HPDE6-E6E7 (cell line): ENCODE measurements around the gene CCBE1.

Experiments used
- DNase-seq: peaks from one replicate; pipeline ENCODE4 v3.0.0; 2011; ENCODE audit warnings: missing footprints; ENCODE audit errors: extremely low spot score

Gene CCBE1

DNA sequence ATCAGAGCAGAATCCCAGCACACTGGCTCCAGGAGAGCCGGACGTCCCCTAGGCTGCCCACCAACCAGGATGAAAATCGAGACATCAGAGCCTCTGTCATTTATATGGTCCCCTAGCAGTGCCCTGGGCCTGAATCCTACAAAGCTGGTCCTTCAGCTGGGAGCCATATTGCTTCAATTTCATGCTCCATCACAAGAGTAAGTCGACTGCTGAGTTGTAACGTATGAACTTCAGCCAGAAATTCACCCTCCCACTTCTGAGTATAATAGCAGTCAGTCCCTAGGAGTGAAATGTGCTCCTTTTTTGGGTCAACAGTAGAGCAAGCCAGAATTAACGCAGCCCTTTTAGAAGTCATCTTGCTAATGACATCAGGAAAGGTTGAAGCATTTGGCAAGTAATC lies 126.4 kb downstream of the CCBE1 start:
- DNase-seq = no peak

DNA sequence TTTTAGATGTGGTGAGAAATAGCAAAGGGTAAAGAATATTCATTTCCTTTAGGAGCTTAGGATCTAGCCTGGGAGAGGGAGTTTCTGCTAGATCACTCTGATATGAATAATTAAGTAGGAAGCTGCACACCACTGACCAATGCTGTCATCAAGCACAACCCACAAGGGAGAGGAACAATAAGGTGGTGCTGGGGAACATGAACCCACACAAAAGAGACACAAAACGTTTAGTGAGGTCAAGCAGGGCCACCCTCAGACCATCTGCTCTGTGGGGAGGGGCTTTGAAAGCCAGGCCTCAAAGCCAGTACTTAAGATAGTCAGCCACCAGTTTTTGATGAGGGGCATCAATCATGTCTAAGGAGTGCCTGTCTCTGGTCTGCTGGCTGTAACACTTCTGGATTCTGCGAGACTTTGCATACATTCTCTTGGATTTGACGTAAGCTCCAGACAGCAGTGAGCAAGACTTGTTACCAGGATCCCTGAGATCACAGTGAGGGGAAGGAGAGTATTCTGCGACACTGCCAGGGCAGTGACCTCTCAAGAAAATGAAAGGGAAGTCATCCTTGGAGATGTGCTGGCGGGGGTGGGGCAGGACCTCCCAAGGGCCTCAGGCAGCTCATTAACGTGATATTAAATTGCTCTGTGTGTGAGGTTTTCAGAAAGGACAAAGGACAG lies 127.0 kb downstream of the CCBE1 start:
- no peak for DNase-seq

DNA sequence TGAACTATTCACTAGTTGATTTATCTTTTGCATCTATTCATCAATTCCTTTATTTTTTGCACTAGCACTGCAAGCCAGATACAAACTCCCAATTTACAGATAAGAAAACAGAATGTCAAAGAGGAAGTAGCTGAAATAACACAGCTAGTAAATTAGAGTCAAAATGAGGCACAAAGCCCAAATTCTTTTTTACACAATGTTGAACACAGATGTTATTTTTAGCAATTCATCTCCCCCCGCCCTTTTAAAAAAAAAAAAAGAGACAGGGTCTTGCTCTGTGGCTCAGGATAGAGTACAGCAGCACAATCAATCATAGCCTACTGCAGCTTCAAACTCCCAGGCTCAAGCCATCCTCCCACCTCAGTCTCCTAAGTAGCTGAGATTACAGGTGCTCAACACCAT lies 127.8 kb downstream of the CCBE1 start:
- no peak for DNase-seq

DNA sequence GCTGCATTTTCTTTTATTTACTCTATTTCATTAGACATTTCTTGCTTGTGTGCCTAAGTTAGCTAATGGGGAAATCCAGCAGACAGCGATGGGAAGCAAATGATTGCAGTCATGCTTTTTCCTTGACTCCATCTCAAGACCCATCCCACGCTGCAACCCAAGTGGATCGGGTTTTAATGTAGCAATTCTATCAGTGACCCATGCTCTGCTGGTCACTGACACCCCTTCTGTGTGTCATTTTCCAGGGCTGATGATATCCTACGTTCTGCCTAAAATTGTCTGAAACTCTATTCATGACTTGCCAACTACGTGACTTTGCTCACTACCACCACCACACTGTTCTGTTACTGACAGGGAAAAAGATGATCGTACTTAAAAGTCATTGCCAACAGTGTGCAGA lies 129.8 kb downstream of the CCBE1 start:
- no peak for DNase-seq

DNA sequence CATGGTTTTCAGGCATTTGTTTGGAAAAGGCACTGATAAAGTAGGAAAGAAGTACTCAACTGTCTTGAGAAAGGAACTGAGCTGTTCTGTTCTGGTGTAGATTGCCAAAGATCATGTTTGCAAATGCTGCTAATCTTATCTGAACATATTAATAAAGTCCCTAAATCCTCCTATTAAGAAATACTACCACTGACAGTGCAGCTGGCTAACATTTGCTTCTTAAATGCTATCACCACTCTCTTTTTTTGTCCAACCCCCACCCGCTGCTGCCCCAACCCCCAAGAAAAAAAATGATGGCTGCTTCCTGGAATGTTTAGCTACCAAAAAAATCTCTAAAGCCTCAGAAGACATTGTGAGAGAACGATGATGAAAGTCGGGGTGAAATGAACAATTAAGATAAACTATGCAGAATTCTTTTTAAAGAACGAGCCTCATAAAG lies 130.7 kb downstream of the CCBE1 start:
- no peak for DNase-seq

DNA sequence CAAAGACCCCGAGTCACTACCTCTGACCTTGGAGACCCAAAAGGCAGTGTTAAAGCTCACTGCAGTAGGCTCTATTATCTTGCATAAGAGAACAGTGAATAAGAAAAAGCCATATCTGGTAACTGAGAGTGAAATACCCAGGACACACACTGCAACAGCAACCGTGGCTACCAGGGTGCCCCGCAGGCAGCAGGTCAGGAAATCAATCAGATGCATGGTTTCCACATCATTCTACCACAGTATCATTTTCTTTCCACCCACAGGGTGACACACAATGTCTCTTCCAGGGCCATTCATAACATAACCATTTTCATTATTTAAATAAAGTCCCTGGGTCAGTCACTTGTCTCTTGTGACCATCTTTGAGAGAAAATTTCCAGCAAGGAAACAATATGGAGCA lies 131.3 kb downstream of the CCBE1 start:
- DNase-seq = no peak

DNA sequence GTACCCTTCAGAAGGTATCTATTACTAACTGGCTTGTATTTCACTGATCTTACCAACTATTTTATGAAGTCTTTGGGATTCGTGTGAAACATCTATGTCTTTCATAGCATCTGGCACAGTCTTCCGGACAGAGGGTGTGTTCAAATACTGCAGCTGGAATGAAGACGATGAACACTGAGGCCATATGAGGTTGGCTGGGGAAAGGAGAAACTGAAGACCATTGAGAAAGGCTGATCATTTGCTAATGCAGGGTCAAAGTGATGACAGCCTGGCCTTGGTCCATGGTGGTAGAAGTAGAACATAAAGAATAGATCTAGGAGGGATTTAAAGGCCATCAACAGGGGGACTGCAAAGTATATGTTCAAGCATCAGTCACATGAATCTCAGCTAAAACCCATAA lies 132.7 kb downstream of the CCBE1 start:
- DNase-seq = no peak

DNA sequence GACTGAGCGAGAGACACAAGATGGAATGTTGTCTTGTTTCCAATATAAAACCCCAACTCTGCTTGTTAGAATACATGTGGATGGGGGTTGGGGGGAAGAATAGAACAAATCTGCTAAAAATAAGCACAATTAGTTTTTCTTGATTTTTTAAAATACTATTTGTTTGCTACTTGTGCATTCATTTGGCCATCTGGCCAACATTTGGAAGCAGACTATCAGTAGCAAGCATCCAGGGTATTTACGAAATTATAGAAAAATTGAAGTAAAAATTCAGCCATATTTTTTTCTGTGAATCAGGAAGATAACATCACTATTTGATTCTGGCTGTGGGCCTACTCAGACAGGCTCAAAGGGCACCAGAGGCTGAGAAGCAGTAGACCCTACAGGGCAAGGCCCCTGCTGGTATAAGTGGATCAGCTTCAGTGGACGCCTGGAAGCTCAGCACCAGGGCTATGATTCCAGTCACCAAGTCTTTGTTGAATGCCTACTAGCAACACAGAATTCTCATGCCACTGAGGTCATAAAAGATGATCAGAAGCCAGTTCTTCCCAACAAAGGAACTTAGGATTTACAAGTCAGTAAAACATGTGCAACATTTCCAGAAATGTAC lies 133.9 kb downstream of the CCBE1 start:
- no peak for DNase-seq

DNA sequence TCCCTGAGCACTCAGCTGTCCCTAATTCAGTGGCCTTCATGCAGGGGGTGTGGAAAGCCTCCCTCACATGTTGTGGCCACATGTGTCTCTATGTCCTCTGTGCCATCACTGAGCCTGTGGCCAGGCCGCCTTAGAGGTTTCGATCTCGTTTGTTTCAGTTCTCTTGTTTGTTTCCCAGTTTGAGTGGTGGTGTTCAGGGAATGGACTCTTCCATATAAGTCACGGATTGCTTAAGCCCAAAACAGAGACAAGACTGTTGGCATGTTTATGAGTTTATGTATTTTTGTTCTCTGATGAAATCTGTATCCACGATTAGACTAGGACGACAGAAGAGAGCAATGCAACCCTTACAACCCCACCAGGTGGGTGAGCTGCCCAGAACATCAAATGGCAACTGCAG lies 134.5 kb downstream of the CCBE1 start:
- DNase-seq = no peak

DNA sequence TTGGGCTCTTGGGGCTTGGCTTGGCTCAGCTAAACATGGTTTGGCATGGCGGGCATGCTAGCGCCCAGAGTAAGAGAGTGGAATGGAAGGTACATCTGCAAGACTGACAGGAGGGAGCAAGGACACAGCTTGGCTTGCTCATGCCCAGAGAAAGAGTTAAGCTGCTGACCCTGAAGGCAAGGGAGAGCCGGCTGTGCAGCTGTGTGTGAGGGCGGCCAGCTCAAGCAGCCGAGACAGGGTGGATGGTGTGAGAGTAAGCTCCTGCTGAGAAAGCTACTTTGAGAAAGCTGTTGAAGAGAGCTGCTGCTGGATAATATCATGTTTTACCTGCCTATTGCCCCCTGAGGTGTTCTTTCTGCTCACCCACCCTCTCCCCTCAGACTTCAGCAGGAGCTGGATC lies 135.6 kb downstream of the CCBE1 start:
- DNase-seq = no peak

DNA sequence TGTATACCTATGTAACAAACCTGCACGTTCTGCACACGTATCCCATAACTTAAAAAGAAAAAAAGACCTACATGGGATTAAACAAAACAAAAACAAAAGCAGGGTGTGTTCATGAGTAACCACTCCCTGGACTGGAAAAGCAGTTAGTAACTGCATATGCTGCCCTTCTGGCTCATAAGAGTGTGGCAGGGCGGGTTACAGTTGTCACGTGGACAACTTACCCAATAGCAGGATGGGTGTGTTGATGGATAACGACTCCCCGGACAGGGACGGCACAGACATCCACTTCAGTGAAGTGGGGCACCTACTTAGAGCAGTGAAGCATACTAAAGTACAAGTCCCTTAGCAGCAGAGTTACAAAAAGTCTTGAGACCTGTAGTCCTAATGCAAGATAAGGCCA lies 136.7 kb downstream of the CCBE1 start:
- no peak for DNase-seq

DNA sequence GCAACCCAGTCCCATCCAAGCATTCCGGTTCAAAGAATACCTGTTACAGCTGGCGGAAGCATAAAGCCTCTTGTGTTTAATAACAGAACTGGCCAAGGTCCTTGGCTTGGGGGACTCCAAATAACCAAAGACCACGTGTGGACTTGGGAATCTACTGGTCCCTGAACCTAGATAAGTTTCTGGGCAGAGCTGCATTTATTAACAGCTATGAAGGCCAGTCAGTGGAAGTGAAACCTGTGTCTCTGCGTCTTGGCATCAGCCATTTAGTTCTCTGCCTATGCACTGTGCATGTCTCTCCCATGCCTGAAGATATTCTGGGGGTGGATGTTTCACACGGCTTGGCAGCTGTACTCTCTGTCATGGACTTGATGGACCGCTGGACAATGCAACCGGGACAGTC lies 137.7 kb downstream of the CCBE1 start:
- DNase-seq = no peak

DNA sequence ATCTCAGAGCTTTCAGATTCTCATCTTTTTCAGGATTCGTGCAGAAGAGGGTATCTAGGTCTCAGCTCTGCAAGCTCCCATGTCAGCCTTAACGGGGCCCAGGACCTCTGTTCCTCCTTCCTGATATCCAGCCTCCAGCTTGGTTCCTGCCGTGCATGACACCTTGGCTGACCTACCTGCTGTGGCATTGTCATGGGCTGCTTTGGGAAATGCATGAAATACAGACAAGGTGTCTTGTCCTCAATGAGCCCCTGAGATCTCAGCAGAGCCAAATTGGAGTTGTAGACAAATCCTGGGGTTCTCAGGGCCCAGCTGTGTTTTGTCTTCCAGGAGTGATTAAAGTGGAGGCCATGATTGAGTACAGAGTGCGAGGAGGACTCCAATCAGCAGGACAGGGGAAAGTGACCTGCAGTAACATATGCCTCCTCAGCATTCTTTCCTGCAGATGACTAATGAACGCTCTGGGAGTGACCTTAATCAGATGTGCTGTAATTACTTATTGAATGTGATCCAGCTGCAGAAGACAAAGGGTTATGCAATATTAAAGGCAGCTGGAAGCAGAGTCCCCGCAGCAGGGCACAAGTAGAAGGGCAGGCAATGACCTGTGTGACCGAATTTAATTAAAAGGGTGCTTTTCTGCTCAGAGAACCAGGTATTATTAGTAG lies 141.1 kb downstream of the CCBE1 start:
- DNase-seq = peak; percentile 38

DNA sequence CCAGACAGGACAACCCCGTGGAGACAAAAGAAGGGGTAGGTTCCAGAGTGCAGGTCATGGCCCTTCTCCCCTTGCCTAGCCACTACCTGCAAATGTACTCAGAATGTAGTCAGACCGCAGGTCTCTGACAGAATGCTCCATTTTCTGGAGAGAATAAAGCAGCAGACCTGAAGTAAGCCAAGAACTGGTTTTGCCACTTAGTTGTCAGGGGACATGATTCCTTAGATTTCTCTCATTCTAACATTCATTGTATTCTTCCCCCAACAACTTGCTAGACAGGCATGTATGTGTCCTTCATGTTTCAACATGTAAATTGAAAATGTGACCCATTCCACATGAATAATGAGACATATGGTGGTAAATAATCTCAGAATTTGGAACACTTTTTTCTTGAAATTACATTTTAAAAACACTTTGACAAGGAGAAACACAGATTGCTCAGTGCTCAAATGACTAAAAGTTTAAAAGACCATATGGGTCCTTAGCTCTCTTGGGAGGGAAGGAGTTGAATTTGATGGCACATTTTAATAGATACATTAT lies 142.4 kb downstream of the CCBE1 start:
- peak; percentile 57 for DNase-seq

DNA sequence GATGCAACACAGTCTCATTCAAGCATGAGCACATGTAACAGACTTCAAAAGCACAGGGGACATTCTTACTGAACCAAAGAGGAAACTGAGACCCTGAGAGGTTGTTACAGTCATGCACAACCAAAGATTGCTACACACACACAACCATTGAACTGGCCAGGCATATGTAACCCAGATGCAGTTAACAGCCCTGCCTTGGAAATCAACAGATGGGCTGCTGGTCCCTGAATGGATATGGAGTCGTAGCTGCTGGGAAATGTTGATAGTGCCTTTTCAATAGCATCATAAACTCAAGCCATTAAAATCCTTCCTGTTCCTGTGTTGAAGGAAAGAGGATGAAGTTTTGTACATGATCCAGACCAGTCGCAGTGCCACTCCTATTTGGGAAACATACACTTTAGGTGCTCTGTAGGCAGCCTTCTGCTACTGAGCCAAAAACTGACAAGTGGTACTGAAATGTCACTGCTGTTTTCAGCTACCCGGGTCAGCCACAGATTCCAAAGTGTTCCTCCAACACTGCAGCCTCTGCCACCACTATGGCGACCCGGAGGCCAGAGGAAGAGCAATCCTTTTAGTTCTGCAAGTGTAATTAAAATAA lies 143.9 kb downstream of the CCBE1 start:
- DNase-seq = no peak

DNA sequence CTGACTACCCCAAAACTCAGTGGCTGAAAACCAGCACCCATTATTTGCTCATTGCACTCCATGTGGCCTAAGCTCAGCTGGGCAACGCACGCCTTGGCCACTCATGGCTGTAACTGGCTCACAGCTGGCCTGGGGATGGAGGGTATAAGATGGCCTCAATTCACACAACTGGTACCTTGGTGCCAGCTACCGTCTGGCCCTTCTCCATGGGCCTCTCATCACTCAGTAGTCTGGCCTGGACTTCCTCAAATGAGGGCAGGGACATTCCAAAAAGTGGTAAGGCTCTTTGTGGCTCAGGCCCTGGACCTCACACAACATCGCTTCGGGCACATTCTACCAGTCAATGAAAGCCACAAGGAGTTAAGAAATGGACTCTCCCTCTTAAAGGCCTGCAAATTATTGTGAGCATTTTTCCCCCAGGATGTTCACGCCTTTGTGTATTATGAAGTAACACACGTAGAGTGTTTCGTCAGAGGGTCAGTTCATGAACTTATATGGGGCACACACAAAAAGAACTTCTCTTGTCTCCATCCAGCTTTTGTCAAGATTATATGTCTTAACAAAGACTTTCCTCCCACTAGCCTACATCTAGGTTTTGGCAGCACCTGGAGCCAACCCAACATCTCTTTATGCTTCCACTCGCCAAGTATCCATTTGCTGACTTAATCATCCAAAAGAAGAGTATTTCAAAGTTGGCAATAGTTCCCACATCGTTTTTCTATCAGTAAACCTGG lies 145.2 kb downstream of the CCBE1 start:
- DNase-seq = no peak

DNA sequence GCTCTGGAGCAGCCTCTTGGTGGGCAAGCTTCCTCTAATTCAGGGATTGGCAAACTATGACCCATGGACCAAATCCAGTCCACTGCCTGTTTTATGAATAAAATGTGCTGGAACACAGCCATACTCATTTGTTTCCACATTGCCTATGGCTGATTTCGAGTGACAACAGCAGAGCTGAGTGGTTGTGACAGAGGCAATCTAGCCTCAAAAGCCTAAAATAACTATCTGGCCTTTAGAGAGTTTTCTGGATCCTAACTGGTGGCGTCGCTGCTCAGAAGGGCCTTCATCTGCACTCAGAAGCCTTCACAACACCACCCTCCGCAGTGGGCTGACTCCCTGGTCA lies 147.1 kb downstream of the CCBE1 start:
- DNase-seq = no peak

DNA sequence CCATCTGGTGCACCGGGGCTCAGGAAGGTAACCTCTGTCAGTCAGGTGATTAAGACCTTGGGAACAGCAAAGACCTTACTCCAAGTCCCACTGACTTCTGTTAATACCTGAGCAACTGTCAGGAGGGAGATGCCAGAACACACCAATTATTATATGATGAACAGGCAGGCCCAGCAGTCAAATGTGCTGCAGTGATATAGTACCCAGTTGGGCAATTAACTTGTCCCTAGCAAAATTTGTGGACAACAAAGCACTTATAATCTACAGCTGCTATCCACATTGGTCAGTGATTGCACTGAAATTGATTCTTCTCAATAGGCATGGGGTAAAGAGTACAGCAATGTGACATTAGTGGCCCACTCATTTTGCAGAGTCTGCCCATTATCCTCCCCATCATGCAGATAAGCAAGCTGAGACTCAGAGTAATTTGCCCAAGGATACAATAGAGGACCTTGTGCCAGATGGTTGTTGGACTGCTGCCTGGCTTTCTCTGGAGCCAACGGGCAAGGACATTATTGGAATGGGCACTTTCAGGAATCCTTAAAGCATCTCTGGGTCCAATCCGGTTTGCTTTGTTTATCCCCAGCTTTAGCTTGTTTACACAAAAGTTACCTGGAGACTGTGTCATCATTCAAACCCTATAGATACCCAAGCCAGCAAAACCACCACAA lies 147.6 kb downstream of the CCBE1 start:
- no peak for DNase-seq

DNA sequence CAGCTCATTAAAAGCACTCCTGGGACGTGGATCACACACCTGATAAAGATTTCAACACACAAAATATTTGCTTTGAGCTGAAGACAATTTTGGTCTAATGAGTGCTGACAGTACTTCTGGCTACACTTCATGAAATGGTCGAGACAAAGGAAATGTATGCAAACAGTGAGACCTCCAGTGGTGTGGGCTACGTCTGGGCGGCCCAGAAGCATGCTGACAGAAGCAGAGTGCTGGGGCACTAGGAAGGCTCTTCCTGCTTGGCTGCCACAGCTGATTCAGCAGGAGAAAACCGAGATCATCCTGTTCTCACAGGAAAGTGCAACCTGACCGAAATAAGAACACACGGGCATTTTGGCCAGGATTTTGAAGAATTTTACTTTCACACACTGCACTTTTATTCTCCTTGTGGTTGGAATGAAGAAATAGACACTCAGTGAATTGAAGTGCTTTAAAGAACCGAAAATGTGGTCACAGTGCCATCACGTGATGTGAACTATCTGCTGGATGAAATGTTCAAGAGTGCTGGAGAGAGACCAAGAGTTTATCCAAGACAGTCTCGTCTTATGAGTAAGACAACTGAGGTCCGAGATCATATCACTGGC lies 149.5 kb downstream of the CCBE1 start:
- DNase-seq = no peak

DNA sequence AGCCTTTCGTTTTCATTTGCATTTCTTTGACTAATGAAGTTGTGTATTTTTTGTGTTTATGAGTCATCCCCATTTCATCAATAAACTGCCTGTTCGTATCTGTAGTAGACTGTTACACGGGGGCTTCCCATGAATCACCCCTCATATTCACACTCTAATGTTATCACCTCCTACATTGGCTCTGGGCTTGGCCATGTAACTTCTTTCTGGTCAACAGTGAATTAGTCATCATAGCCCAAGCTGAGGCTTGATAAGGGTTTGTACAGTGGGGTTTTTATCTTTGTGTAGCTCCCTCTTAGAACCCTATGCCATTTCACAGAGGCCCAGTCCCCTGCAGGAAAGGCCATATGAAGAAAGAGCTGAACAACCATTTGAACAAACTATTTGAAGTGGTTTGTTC lies 151.0 kb downstream of the CCBE1 start:
- DNase-seq = no peak

DNA sequence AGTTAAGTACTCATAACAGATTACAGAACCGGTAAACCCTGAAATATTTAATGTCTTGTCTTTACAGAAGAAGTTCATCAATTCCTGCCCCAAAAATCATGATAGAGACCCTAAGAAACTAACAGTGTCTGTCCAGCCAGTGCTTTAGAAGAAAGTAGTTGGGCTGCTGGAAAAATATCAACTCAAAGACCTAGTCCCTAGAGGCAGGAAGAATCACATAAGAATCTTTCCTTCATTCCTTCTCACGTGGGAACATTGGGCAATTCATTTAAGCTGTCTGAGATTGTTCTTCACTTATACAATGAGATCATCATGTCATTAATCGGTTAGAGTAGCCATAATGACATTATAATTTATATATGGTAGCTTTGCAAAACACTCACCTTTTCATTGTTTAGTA lies 156.4 kb downstream of the CCBE1 start:
- no peak for DNase-seq
